Right lobe of liver (tissue), 4 donors: ENCODE data around the gene BPIFB3.

Source experiments
- CTCF ChIP-seq, 4 donors: fragments of 200-600 bp in 3 of 4; fragments of 450-650 bp in 1 of 4; IDR thresholded peaks; one replicate each; pipeline versions ENCODE4 v1.5.1 to v1.8.0; 2016 to 2022; ENCODE audit warnings: antibody characterized with exemption in 4 of 4, mild to moderate bottlenecking in 2 of 4
- POLR2A ChIP-seq: fragments of 450-650 bp; IDR thresholded peaks from one replicate; pipeline ENCODE4 v1.6.1; 2017; ENCODE audit warnings: antibody characterized with exemption, mild to moderate bottlenecking
- donor health status: DM: no; HTN: no; CAD: no.
- donor health status: DM: no; HTN: no; CAD: no.
- donor health status: DM: no; HTN: yes; CAD: no.

GRCh38 chr20:33068251-33068939, 14.7 kb downstream of the BPIFB3 start:
- TF ChIP-seq CTCF (IDR thresholded peaks at IDR 0.05) = no peak
- no peak for TF ChIP-seq POLR2A
